ENCODE data around the gene NFE2L2. TPM values are rescaled to one million over a fixed set of nuclear protein-coding genes. Genes with fewer than 3 reads are reported as not detected.

NFE2L2 gene
- total and polyA plus RNA-seq, 8 donors, result 76.0 to 104 (median 88.7) TPM

- H3K4me3 ChIP-seq, result no peak overlapping the region
- intact Hi-C loops (cut with DNase I), result no loop called here
- DNase-seq (no peak), ATAC-seq (peak; percentile 31)
- H3K27ac ChIP-seq, result peak overlapping the region; percentile 58 to 59
- no peaks in the 10 kb centered on the region for H3K9me3 ChIP-seq
- peaks cover 41 to 96% of the 10 kb centered on the region in 2 donors for H3K4me1 ChIP-seq
- TF ChIP-seq CTCF (IDR thresholded peaks at IDR 0.05), result no peak
- no peaks in the 10 kb centered on the region for H3K27me3 ChIP-seq
- no peaks in the 10 kb centered on the region for H3K36me3 ChIP-seq
Observed at GRCh38 chr2:177245010-177245422, 19.5 kb downstream of the NFE2L2 start.

GRCh38 chr2:177244244-177244771, 20.2 kb downstream of the NFE2L2 start:
- no peak for TF ChIP-seq CTCF (IDR thresholded peaks at IDR 0.05)
- no peak overlapping the region for H3K4me3 ChIP-seq
- peak overlapping the region; percentile 58 to 59 for H3K27ac ChIP-seq
- no peaks in the 10 kb centered on the region for H3K36me3 ChIP-seq
- no peaks in the 10 kb centered on the region for H3K9me3 ChIP-seq
- ATAC-seq, result no peak
- no peaks in the 10 kb centered on the region for H3K27me3 ChIP-seq
- no peak for DNase-seq
- peaks cover 48 to 99% of the 10 kb centered on the region in 2 donors for H3K4me1 ChIP-seq
- intact Hi-C loops (cut with DNase I), result no loop called here

- no peak for TF ChIP-seq CTCF (IDR thresholded peaks at IDR 0.05)
- ATAC-seq (no peak), DNase-seq (no peak)
- H3K27me3 ChIP-seq, result no peaks in the 10 kb centered on the region
- intact Hi-C loops (cut with DNase I), result no loop called here
- no peaks in the 10 kb centered on the region for H3K36me3 ChIP-seq
- H3K4me3 ChIP-seq, result no peak overlapping the region
- no peaks in the 10 kb centered on the region for H3K9me3 ChIP-seq
- peak overlapping the region; percentile 80 to 89 for H3K27ac ChIP-seq
- H3K4me1 ChIP-seq, result peaks cover 57 to 100% of the 10 kb centered on the region in 2 donors
Observed at GRCh38 chr2:177243476-177243875, 21.1 kb downstream of the NFE2L2 start.

GRCh38 chr2:177243073-177243472, 21.5 kb downstream of the NFE2L2 start:
- Histone ChIP-seq H3K27ac (peak overlapping the region; percentile 80 to 89), H3K27me3 (no peaks in the 10 kb centered on the region), H3K36me3 (no peaks in the 10 kb centered on the region), H3K4me1 (peaks cover 61 to 100% of the 10 kb centered on the region in 2 donors), H3K4me3 (no peak overlapping the region), H3K9me3 (no peaks in the 10 kb centered on the region)
- ATAC-seq (no peak), DNase-seq (no peak)
- TF ChIP-seq CTCF (IDR thresholded peaks at IDR 0.05), result no peak
- intact Hi-C loops (cut with DNase I), result no loop called here

- DNase-seq, result peak in 2 of 4 donors; percentile 84 to 91
- Histone ChIP-seq H3K4me1 (peaks cover 64 to 100% of the 10 kb centered on the region in 2 donors), H3K27me3 (no peaks in the 10 kb centered on the region), H3K27ac (peak overlapping the region; percentile 80 to 89), H3K9me3 (no peaks in the 10 kb centered on the region), H3K4me3 (no peak overlapping the region), H3K36me3 (no peaks in the 10 kb centered on the region)
- intact Hi-C loops (cut with DNase I), result no loop called here
- TF ChIP-seq CTCF (IDR thresholded peaks at IDR 0.05), result no peak
- peak; percentile 84 for ATAC-seq
Observed at GRCh38 chr2:177242121-177242987, 22.2 kb downstream of the NFE2L2 start.
